Vagina (tissue), 2 donors: ENCODE data around the gene IL17RE. TPM values are rescaled to one million over a fixed set of nuclear protein-coding genes. Genes with fewer than 3 reads are reported as not detected.
"Not testable (repeated sequence)": the region's sequence is repeated elsewhere in the genome, so short reads cannot be mapped to it uniquely, and the experiment has no call there.

Experiments
- DNase-seq, 2 donors: peaks; one replicate each; pipeline ENCODE4 v3.0.0-alpha.2; 2017; ENCODE audit errors: extremely low spot score in 2 of 2
- H3K27ac ChIP-seq: fragments of 200-600 bp; sonication (generic); one replicate; pipeline ENCODE4 v1.5.1; 2019
- H3K27me3 ChIP-seq: fragments of 200-600 bp; sonication (generic); one replicate; pipeline ENCODE4 v1.5.1; 2019
- H3K36me3 ChIP-seq, 2 donors: fragments of 200-600 bp; sonication (generic); one replicate each; pipeline ENCODE4 v1.5.1; 2017 to 2019
- H3K4me1 ChIP-seq: fragments of 200-600 bp; sonication (generic); one replicate; pipeline ENCODE4 v1.5.1; 2019
- H3K4me3 ChIP-seq, 2 donors: fragments of 200-600 bp; sonication (generic); 1 replicate in 1 of 2; 2 replicates in 1 of 2; pipeline ENCODE4 v1.5.1; 2016 to 2019
- H3K9me3 ChIP-seq: fragments of 200-600 bp; sonication (generic); one replicate; pipeline ENCODE4 v1.5.1; 2019
- CTCF ChIP-seq, 3 experiments: fragments of 450-650 bp in 2 of 3; fragments of 200-600 bp in 1 of 3; sonication (generic) in 1 of 3; IDR thresholded peaks; one replicate each; pipeline ENCODE4 v1.5.1; 2017 to 2019; ENCODE audit warnings: antibody characterized with exemption in 3 of 3, mild to moderate bottlenecking in 2 of 3, moderate library complexity in 2 of 3
- POLR2A ChIP-seq, 2 donors: fragments of 450-650 bp; IDR thresholded peaks; one replicate each; pipeline ENCODE4 v1.6.1; 2017; ENCODE audit warnings: antibody characterized with exemption in 2 of 2, mild to moderate bottlenecking in 2 of 2, moderate library complexity in 2 of 2
- POLR2AphosphoS5 ChIP-seq, 2 donors: sonication (generic); formaldehyde crosslinking; IDR thresholded peaks; one replicate each; pipeline ENCODE4 v1.9.0; 2017; ENCODE audit warnings: antibody characterized with exemption in 2 of 2, mild to moderate bottlenecking in 2 of 2, low read depth in 1 of 2; ENCODE audit not compliant: insufficient read depth in 1 of 2
- intact Hi-C: fragments of 100-400 bp; cut with DNase I; formaldehyde crosslinking; loops from one replicate; pipeline ENCODE4 v1.15.1; 2023
- total RNA-seq: library from RNA; depleted of rRNA; stranded (reverse); fragments of >200 nt; gene quantifications from one replicate; pipeline ENCODE4 v1.2.3, GENCODE V29; 2016

The IL17RE gene
- 15.2 TPM for total RNA-seq

GRCh38 chr3:9902372-9903237, at the start of gene IL17RE:
IL17RE (plus strand) TSS chr3:9902848; CDS start chr3:9902933, 85 bp downstream.
- H3K27me3 ChIP-seq, result no peaks in the 10 kb centered on the region
- H3K36me3 ChIP-seq, result no peaks in the 10 kb centered on the region
- peak within 1 kb of the TSS; percentile 37 to 48 for H3K4me3 ChIP-seq
- peaks cover 47% of the 10 kb centered on the region for H3K4me1 ChIP-seq
- TF ChIP-seq CTCF (IDR thresholded peaks at IDR 0.05) (no peak), POLR2AphosphoS5 (IDR thresholded peaks at IDR 0.05; ENCODE audit: insufficient read depth in 1 of 2, low read depth in 1 of 2) (peak in 1 of 2 donors; percentile 40), POLR2A (IDR thresholded peaks at IDR 0.05) (no peak)
- H3K27ac ChIP-seq, result peak within 1 kb of the TSS; percentile 69
- intact Hi-C loops, result no loop called here
- no peak for DNase-seq
- no peaks in the 10 kb centered on the region for H3K9me3 ChIP-seq

GRCh38 chr3:9854291-9854940, 48.2 kb upstream of the IL17RE start:
- intact Hi-C loops, H3K27ac ChIP-seq, H3K9me3 ChIP-seq, H3K36me3 ChIP-seq, H3K4me1 ChIP-seq, H3K4me3 ChIP-seq, DNase-seq, H3K27me3 ChIP-seq: not testable (repeated sequence)

- Histone ChIP-seq H3K36me3 (no peaks in the 10 kb centered on the region), H3K4me3 (no peak overlapping the region), H3K27ac (no peak overlapping the region), H3K9me3 (no peaks in the 10 kb centered on the region), H3K4me1 (no peaks in the 10 kb centered on the region), H3K27me3 (no peaks in the 10 kb centered on the region)
- TF ChIP-seq POLR2A (IDR thresholded peaks at IDR 0.05) (no peak), POLR2AphosphoS5 (IDR thresholded peaks at IDR 0.05; ENCODE audit: insufficient read depth in 1 of 2, low read depth in 1 of 2) (no peak), CTCF (IDR thresholded peaks at IDR 0.05) (no peak)
- no peak for DNase-seq
- intact Hi-C loops, result no loop called here
Measured at GRCh38 chr3:9855594-9855993, 47.1 kb upstream of the IL17RE start.

- TF ChIP-seq POLR2A (IDR thresholded peaks at IDR 0.05) (no peak), CTCF (IDR thresholded peaks at IDR 0.05) (no peak), POLR2AphosphoS5 (IDR thresholded peaks at IDR 0.05; ENCODE audit: insufficient read depth in 1 of 2, low read depth in 1 of 2) (no peak)
- intact Hi-C loops, result loop anchor here (5.0 kb wide), 1 partner anchor 58 kb away; the partner anchor contains the start of gene IL17RC
- no peak overlapping the region for H3K4me3 ChIP-seq
- H3K27me3 ChIP-seq, result no peaks in the 10 kb centered on the region
- no peaks in the 10 kb centered on the region for H3K36me3 ChIP-seq
- no peak for DNase-seq
- peaks cover 16% of the 10 kb centered on the region for H3K4me1 ChIP-seq
- H3K9me3 ChIP-seq, result no peaks in the 10 kb centered on the region
- H3K27ac ChIP-seq, result no peak overlapping the region
Measured at GRCh38 chr3:9859530-9860025, 43.1 kb upstream of the IL17RE start.

- H3K36me3 ChIP-seq, result no peaks in the 10 kb centered on the region
- H3K27me3 ChIP-seq, result no peaks in the 10 kb centered on the region
- peak overlapping the region; percentile 90 for H3K27ac ChIP-seq
- intact Hi-C loops, result loop anchor here (5.0 kb wide), 1 partner anchor 56 kb away; the partner anchor contains the start of gene IL17RC
- TF ChIP-seq POLR2AphosphoS5 (IDR thresholded peaks at IDR 0.05; ENCODE audit: insufficient read depth in 1 of 2, low read depth in 1 of 2), result no peak
- no peak for TF ChIP-seq CTCF (IDR thresholded peaks at IDR 0.05)
- TF ChIP-seq POLR2A (IDR thresholded peaks at IDR 0.05), result no peak
- H3K4me1 ChIP-seq, result peaks cover 32% of the 10 kb centered on the region
- DNase-seq, result no peak
- H3K4me3 ChIP-seq, result no peak overlapping the region
- H3K9me3 ChIP-seq, result no peaks in the 10 kb centered on the region
Measured at GRCh38 chr3:9861201-9861600, 41.4 kb upstream of the IL17RE start.
